Measurements from ENCODE around the gene NKX2-2.

NKX2-2 gene

GRCh38 chr20:21521596-21522480 is 8.0 kb upstream of the NKX2-2 start:
- no peak for DNase-seq

- no peak for DNase-seq
Measured at GRCh38 chr20:21520702-21521595, 7.1 kb upstream of the NKX2-2 start.

- no peak for DNase-seq
Measured at GRCh38 chr20:21519136-21519584, 5.3 kb upstream of the NKX2-2 start.

- no peak for DNase-seq
Measured at GRCh38 chr20:21518292-21518991, 4.6 kb upstream of the NKX2-2 start.

GRCh38 chr20:21517566-21518277 is 3.9 kb upstream of the NKX2-2 start:
- DNase-seq = no peak

- DNase-seq = no peak
Measured at GRCh38 chr20:21516861-21517565, 3.1 kb upstream of the NKX2-2 start.

GRCh38 chr20:21516180-21516567 is 2.3 kb upstream of the NKX2-2 start:
- no peak for DNase-seq

- no peak for DNase-seq
Measured at GRCh38 chr20:21515300-21516179, 1.7 kb upstream of the NKX2-2 start.

- DNase-seq = no peak
Measured at GRCh38 chr20:21514553-21515251, 838 bp upstream of the NKX2-2 start.

GRCh38 chr20:21513181-21513663 is 642 bp downstream of the NKX2-2 start:
- no peak for DNase-seq

GRCh38 chr20:21512634-21513180 is 1.2 kb downstream of the NKX2-2 start:
- no peak for DNase-seq

- DNase-seq = no peak
Measured at GRCh38 chr20:21511850-21512633, 1.8 kb downstream of the NKX2-2 start.

- DNase-seq = no peak
Measured at GRCh38 chr20:21511485-21511849, 2.4 kb downstream of the NKX2-2 start.

- DNase-seq = no peak
Measured at GRCh38 chr20:21510414-21511384, 3.2 kb downstream of the NKX2-2 start.

- DNase-seq = no peak
Measured at GRCh38 chr20:21509597-21510371, 4.1 kb downstream of the NKX2-2 start.

GRCh38 chr20:21509079-21509596 is 4.7 kb downstream of the NKX2-2 start:
- DNase-seq = no peak

Data from activated T-cell treated with anti-CD3 and anti-CD28 coated beads for 4 hours (primary cell).